ENCODE data around the gene TRMT1. TPM values are rescaled to one million over a fixed set of nuclear protein-coding genes. Genes with fewer than 3 reads are reported as not detected.

The TRMT1 gene
- total RNA-seq, 4 donors from 2014 or later = 27.0 to 70.5 (median 39.2) TPM

- no peak for TF ChIP-seq CTCF (IDR thresholded peaks at IDR 0.05)
- DNase-seq (ENCODE audit: low spot score) = no peak
- ATAC-seq (ENCODE audit: low FRiP score) = no peak
These were observed 18.1 kb upstream of the TRMT1 start for GRCh38 chr19:13134626-13135025.

- TF ChIP-seq CTCF (IDR thresholded peaks at IDR 0.05) = no peak
- no peak for DNase-seq (ENCODE audit: low spot score)
- ATAC-seq (ENCODE audit: low FRiP score) = no peak
These were observed 16.8 kb upstream of the TRMT1 start for GRCh38 chr19:13133241-13133870.

- DNase-seq (ENCODE audit: low spot score) (no peak), ATAC-seq (ENCODE audit: low FRiP score) (no peak)
- no peak for TF ChIP-seq CTCF (IDR thresholded peaks at IDR 0.05)
These were observed 16.1 kb upstream of the TRMT1 start for GRCh38 chr19:13132471-13133180.

GRCh38 chr19:13130886-13131490 is 14.4 kb upstream of the TRMT1 start:
- ATAC-seq (ENCODE audit: low FRiP score) (no peak), DNase-seq (ENCODE audit: low spot score) (no peak)
- TF ChIP-seq CTCF (IDR thresholded peaks at IDR 0.05) = no peak

GRCh38 chr19:13129384-13129783 is 12.8 kb upstream of the TRMT1 start:
- ATAC-seq (ENCODE audit: low FRiP score) (no peak), DNase-seq (ENCODE audit: low spot score) (no peak)
- TF ChIP-seq CTCF (IDR thresholded peaks at IDR 0.05) = no peak

- ATAC-seq (ENCODE audit: low FRiP score) = no peak
- TF ChIP-seq CTCF (IDR thresholded peaks at IDR 0.05) = no peak
- DNase-seq (ENCODE audit: low spot score) = no peak
These were observed 12.0 kb upstream of the TRMT1 start for GRCh38 chr19:13128583-13128982.
